A673 (cell line): ENCODE measurements around the gene CHD2.

Source experiments
- EZH2 ChIP-seq: fragments of 200-600 bp; sonication (generic); IDR thresholded peaks from 2 replicates; pipeline ENCODE4 v1.6.1; 2017; ENCODE audit warnings: borderline replicate concordance, low read depth, mild to moderate bottlenecking, mixed read lengths, antibody characterized with exemption, low read length; ENCODE audit not compliant: poor library complexity, severe bottlenecking
- TF ChIP-seq, protein P1 (sequence below): fragments of 300-800, 200-600 bp; sonication (generic); conservative IDR thresholded peaks from 2 replicates; pipeline ENCODE4 v1.5.1; 2017; ENCODE audit warnings: low read depth, mild to moderate bottlenecking, antibody characterized with exemption, low read length, moderate library complexity, mixed read lengths

DNA sequence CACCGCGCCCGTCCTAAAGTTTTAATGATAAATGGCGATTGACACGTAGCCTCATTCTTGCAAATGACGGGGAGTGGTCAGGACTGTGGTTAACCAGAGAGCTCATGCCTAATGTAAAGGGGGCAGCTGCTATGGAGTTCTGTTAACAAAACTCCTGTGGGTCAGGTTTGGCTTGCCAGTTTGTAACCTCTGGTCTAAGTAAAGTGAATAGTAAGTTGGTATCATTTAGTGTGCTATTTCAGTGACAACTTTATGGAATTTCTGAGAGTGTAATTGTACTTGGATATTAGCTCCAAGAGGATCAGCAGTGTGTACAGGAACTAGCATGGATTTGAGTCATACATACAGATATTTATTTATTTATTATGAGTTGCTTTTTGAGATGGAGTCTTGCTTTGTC lies 101.0 kb downstream of the CHD2 start:
- TF ChIP-seq, protein P1, sequence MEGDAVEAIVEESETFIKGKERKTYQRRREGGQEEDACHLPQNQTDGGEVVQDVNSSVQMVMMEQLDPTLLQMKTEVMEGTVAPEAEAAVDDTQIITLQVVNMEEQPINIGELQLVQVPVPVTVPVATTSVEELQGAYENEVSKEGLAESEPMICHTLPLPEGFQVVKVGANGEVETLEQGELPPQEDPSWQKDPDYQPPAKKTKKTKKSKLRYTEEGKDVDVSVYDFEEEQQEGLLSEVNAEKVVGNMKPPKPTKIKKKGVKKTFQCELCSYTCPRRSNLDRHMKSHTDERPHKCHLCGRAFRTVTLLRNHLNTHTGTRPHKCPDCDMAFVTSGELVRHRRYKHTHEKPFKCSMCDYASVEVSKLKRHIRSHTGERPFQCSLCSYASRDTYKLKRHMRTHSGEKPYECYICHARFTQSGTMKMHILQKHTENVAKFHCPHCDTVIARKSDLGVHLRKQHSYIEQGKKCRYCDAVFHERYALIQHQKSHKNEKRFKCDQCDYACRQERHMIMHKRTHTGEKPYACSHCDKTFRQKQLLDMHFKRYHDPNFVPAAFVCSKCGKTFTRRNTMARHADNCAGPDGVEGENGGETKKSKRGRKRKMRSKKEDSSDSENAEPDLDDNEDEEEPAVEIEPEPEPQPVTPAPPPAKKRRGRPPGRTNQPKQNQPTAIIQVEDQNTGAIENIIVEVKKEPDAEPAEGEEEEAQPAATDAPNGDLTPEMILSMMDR, result no peak
- TF ChIP-seq EZH2, result no peak
